HepG2 (cell line): ENCODE data around the gene HBA1. TPM values are rescaled to one million over a fixed set of nuclear protein-coding genes. Genes with fewer than 3 reads are reported as not detected.
"Not testable (repeated sequence)": the region's sequence is repeated elsewhere in the genome, so short reads cannot be mapped to it uniquely, and the experiment has no call there.

Experiments used
- ATAC-seq: fragments of 200-7000 bp; cut with Tn5 transposase; 3 replicates; pipeline ENCODE4 v1.9.1; 2020; ENCODE audit warnings: mild to moderate bottlenecking, moderate library complexity
- Bru-seq: library from RNA; stranded (reverse); fragments of 400-500 nt; gene quantifications from one replicate; lab custom pipeline; 2021; lab: Mats Ljungman, UMichigan
- BruChase-seq, 2 experiments: library from RNA; stranded (reverse); fragments of 400-500 nt; gene quantifications; one replicate each; lab custom pipeline; 2021; lab: Mats Ljungman, UMichigan
- BruUV-seq: library from RNA; stranded (reverse); fragments of 400-500 nt; replicated peaks from 2 replicates; lab custom pipeline; 2021; lab: Mats Ljungman, UMichigan
- CTCF ChIA-PET: fragments of 300-600 bp; formaldehyde crosslinking; extraction: SDS; loops from one replicate; lab custom pipeline; 2021; ENCODE audit warnings: low total read pairs, inconsistent platforms, low intra/inter-chr PET ratio; lab: Yijun Ruan, JAX
- POLR2A ChIA-PET: fragments of 350-600 bp; sonication (Branson Sonifier 250); formaldehyde crosslinking; loops from one replicate; lab custom pipeline; 2020; ENCODE audit warnings: antibody characterized with exemption, inconsistent platforms; lab: Yijun Ruan, JAX
- DNase-seq: peaks from one replicate; pipeline ENCODE4 v3.0.0-alpha.2; 2015; ENCODE audit warnings: low spot score
- FAIRE-seq: peaks from 3 replicates; lab custom pipeline; 2011; peaks lifted over from hg19 to GRCh38; lab: Jason Lieb, UNC
- H2AFZ ChIP-seq: one replicate; pipeline ENCODE4 v1.6.1; 2011; ENCODE audit warnings: low read length, inconsistent platforms
- H3K27ac ChIP-seq: fragments of 300-600 bp; 3 replicates; pipeline ENCODE4 v1.8.0; 2011; ENCODE audit warnings: mixed run types, mild to moderate bottlenecking, mixed read lengths, low read length, inconsistent platforms; ENCODE audit not compliant: insufficient read depth; ENCODE audit errors: extremely low read length
- H3K27me3 ChIP-seq, 2 experiments: fragments of 200-600 bp in 1 of 2; 2 replicates in 1 of 2; 3 replicates in 1 of 2; pipeline versions ENCODE4 v1.6.0 to v1.8.0; 2011; ENCODE audit warnings: low read length in 2 of 2, mild to moderate bottlenecking in 2 of 2, moderate library complexity in 2 of 2, inconsistent platforms in 1 of 2; ENCODE audit not compliant: insufficient read depth in 2 of 2, control insufficient read depth in 1 of 2
- H3K36me3 ChIP-seq, 2 experiments: fragments of 200-600 bp in 1 of 2; replicated peaks in 1 of 2; 2 replicates in 1 of 2; 3 replicates in 1 of 2; pipeline versions ENCODE4 v1.5.1 to v1.8.0; 2011; ENCODE audit warnings: low read length in 2 of 2, inconsistent platforms in 1 of 2; ENCODE audit not compliant: insufficient read depth in 2 of 2, control insufficient read depth in 1 of 2
- H3K4me1 ChIP-seq: 2 replicates; pipeline ENCODE4 v1.5.1; 2012; ENCODE audit warnings: low read length, inconsistent platforms; ENCODE audit not compliant: insufficient read depth
- H3K4me2 ChIP-seq: 2 replicates; pipeline ENCODE4 v1.6.0; 2011; ENCODE audit warnings: low read depth, low read length, inconsistent platforms
- H3K4me3 ChIP-seq, 3 experiments: fragments of 200-600 bp in 1 of 3; sonication (generic), shearing (Covaris generic) in 1 of 3; replicated peaks in 1 of 3; 2 replicates each; pipeline ENCODE4 v1.5.1; 2011 to 2016; ENCODE audit warnings: low read length in 3 of 3, inconsistent platforms in 2 of 3, low read depth in 2 of 3, mild to moderate bottlenecking in 2 of 3, control low read depth in 1 of 3, mixed read lengths in 1 of 3; ENCODE audit not compliant: insufficient read depth in 1 of 3
- H3K79me2 ChIP-seq: one replicate; pipeline ENCODE4 v1.6.1; 2011; ENCODE audit warnings: low read length, inconsistent platforms; ENCODE audit not compliant: insufficient read depth
- H3K9ac ChIP-seq: 2 replicates; pipeline ENCODE4 v1.6.0; 2011; ENCODE audit warnings: mild to moderate bottlenecking, low read depth, low read length, inconsistent platforms; ENCODE audit not compliant: insufficient read depth
- H3K9me3 ChIP-seq: 2 replicates; pipeline ENCODE4 v1.5.1; 2012; ENCODE audit warnings: mild to moderate bottlenecking, low read length
- H4K20me1 ChIP-seq: 2 replicates; pipeline ENCODE4 v1.6.0; 2011; ENCODE audit warnings: inconsistent platforms, mild to moderate bottlenecking, low read length, moderate library complexity; ENCODE audit not compliant: insufficient read depth
- KDM2A ChIP-seq: sonication (generic); formaldehyde crosslinking; IDR thresholded peaks from 2 replicates; pipeline ENCODE4 v1.4.0; 2020; ENCODE audit warnings: low read depth, missing genetic modification reagents, borderline replicate concordance
- WGBS: methylation state at CpG from one replicate; pipeline ENCODE4 v1.1.6; 2017; ENCODE audit warnings: low lambda C conversion rate; 5-methylcytosine and 5-hydroxymethylcytosine counted together
- in situ Hi-C: cut with HindIII; loops from 2 replicates; pipeline ENCODE4 v1.10.0; 2017; ENCODE audit warnings: low pct_unique_long_range_greater_than_20kb; ENCODE audit not compliant: extremely low pct_ligation_motif_present
- intact Hi-C: fragments of 100-400 bp; cut with micrococcal nuclease; formaldehyde crosslinking; loops from one replicate; pipeline ENCODE4 v1.10.0; 2022; ENCODE audit not compliant: unreplicated experiment
- long read RNA-seq, 2 experiments: library from RNA in 1 of 2; library from polyadenylated mRNA in 1 of 2; stranded (forward) in 1 of 2; unstranded in 1 of 2; transcript quantifications; one replicate each; pipeline ENCODE4 v2.0.0, GENCODE V29; 2019 to 2022
- polyA minus RNA-seq, 3 experiments: library from RNA; depleted of rRNA, polyadenylated mRNA; stranded (reverse); fragments of >200 nt; gene quantifications; 2 replicates each; pipeline ENCODE4 v1.2.3, GENCODE V29; 2011; ENCODE audit warnings: low replicate concordance in 1 of 3
- polyA plus RNA-seq, 8 experiments: library from polyadenylated mRNA; depleted of rRNA in 3 of 8; stranded (reverse) in 7 of 8; unstranded in 1 of 8; fragments of >200 nt; fragmentation: Illumina TruSeq in 4 of 8; extraction: Trizol in 4 of 8; gene quantifications; 2 replicates each; pipeline versions ENCODE4 v1.2.1 to v1.2.3, GENCODE V29; 2011 to 2016; ENCODE audit warnings: low read depth in 4 of 8, missing spikeins in 1 of 8, mixed read lengths in 1 of 8; ENCODE audit not compliant: insufficient read depth in 1 of 8
- total RNA-seq, 5 experiments: library from RNA; depleted of rRNA; stranded (reverse); fragments of >200 nt; fragmentation: Illumina TruSeq; extraction: Trizol; gene quantifications; 2 replicates each; pipeline ENCODE4 v1.2.3, GENCODE V29; 2016; ENCODE audit warnings: low read depth in 1 of 5
- TF ChIP-seq, protein P1 (sequence below): sonication (generic); formaldehyde crosslinking; IDR thresholded peaks from 2 replicates; pipeline ENCODE4 v1.4.0; 2020; ENCODE audit warnings: missing genetic modification reagents

The HBA1 gene
- 0.42 TPM in 1 of 2 replicates, not detected in the other for total RNA-seq (2016; rRNA removed; fragmentation: Illumina TruSeq; extraction: Trizol)
- 0.71 TPM in 1 of 2 replicates, not detected in the other for total RNA-seq (2016; cell fraction: cytosol; rRNA removed; fragmentation: Illumina TruSeq; extraction: Trizol; ENCODE audit: low read depth)
- total RNA-seq (2016; cell fraction: insoluble cytoplasmic fraction; rRNA removed; fragmentation: Illumina TruSeq; extraction: Trizol), result 1.00 TPM in 1 of 2 replicates, not detected in the other
- total RNA-seq (2016; cell fraction: membrane; rRNA removed; fragmentation: Illumina TruSeq; extraction: Trizol), result not detected in 2 replicates
- total RNA-seq (2016; cell fraction: nucleus; rRNA removed; fragmentation: Illumina TruSeq; extraction: Trizol), result not detected in 2 replicates
- polyA plus RNA-seq (2011; rRNA removed), result 0.27 and 0.59 TPM in 2 replicates
- polyA plus RNA-seq (2011; cell fraction: cytosol; rRNA removed), result 0.35 and 2.5 TPM in 2 replicates
- polyA plus RNA-seq (2011; cell fraction: nucleus; rRNA removed), result 0.82 and 0.88 TPM in 2 replicates
- polyA plus RNA-seq (2012), result 1.5 TPM in 1 of 2 replicates, not detected in the other
- polyA plus RNA-seq (2016; cell fraction: cytosol; fragmentation: Illumina TruSeq; extraction: Trizol; ENCODE audit: low read depth), result not detected in 2 replicates
- polyA plus RNA-seq (2016; cell fraction: insoluble cytoplasmic fraction; fragmentation: Illumina TruSeq; extraction: Trizol; ENCODE audit: low read depth), result 2.2 TPM in 1 of 2 replicates, not detected in the other
- 1.2 and 1.7 TPM in 2 replicates for polyA plus RNA-seq (2016; cell fraction: membrane; fragmentation: Illumina TruSeq; extraction: Trizol; ENCODE audit: low read depth)
- polyA plus RNA-seq (2016; cell fraction: nucleus; fragmentation: Illumina TruSeq; extraction: Trizol; ENCODE audit: insufficient read depth, low read depth), result not detected in 2 replicates
- polyA minus RNA-seq (2011; rRNA and poly(A)+ RNA removed; ENCODE audit: low replicate concordance), result 3.3 and 4.3 TPM in 2 replicates
- 1.3 TPM in 1 of 2 replicates, not detected in the other for polyA minus RNA-seq (2011; cell fraction: cytosol; rRNA and poly(A)+ RNA removed)
- polyA minus RNA-seq (2011; cell fraction: nucleus; rRNA and poly(A)+ RNA removed), result not detected in 2 replicates
- Bru-seq, nascent RNA, result not detected
- BruChase-seq, experiment 1, labeled RNA remaining after a 6-hour chase, result percentile 26 among the genes with signal in this experiment
- not detected for BruChase-seq, experiment 2, labeled RNA remaining after a 2-hour chase
- long read RNA-seq, experiment 1, result 0 reads
- long read RNA-seq, experiment 2, partial matches to known transcripts, result 0 of 3 reads
- long read RNA-seq, experiment 2, other reads (novel, unspliced or antisense), result 0 of 3 reads

DNA sequence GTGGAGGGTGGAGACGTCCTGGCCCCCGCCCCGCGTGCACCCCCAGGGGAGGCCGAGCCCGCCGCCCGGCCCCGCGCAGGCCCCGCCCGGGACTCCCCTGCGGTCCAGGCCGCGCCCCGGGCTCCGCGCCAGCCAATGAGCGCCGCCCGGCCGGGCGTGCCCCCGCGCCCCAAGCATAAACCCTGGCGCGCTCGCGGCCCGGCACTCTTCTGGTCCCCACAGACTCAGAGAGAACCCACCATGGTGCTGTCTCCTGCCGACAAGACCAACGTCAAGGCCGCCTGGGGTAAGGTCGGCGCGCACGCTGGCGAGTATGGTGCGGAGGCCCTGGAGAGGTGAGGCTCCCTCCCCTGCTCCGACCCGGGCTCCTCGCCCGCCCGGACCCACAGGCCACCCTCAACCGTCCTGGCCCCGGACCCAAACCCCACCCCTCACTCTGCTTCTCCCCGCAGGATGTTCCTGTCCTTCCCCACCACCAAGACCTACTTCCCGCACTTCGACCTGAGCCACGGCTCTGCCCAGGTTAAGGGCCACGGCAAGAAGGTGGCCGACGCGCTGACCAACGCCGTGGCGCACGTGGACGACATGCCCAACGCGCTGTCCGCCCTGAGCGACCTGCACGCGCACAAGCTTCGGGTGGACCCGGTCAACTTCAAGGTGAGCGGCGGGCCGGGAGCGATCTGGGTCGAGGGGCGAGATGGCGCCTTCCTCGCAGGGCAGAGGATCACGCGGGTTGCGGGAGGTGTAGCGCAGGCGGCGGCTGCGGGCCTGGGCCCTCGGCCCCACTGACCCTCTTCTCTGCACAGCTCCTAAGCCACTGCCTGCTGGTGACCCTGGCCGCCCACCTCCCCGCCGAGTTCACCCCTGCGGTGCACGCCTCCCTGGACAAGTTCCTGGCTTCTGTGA, at the start of gene HBA1:
TSS of gene HBA1 (plus strand) at position 204 of the 906 bp plus-strand sequence. CDS start at position 241, 37 bp downstream.
- H3K9ac ChIP-seq, H2AFZ ChIP-seq, DNase-seq, POLR2A ChIA-PET, in situ Hi-C loops, H4K20me1 ChIP-seq, ATAC-seq, intact Hi-C loops, H3K4me3 ChIP-seq, H3K36me3 ChIP-seq, H3K79me2 ChIP-seq, CTCF ChIA-PET, BruUV-seq, H3K27ac ChIP-seq, FAIRE-seq, H3K9me3 ChIP-seq: not testable (repeated sequence)
- peak; percentile 28; the same call in 1 of the 2 replicates for TF ChIP-seq KDM2A
- TF ChIP-seq, protein P1, sequence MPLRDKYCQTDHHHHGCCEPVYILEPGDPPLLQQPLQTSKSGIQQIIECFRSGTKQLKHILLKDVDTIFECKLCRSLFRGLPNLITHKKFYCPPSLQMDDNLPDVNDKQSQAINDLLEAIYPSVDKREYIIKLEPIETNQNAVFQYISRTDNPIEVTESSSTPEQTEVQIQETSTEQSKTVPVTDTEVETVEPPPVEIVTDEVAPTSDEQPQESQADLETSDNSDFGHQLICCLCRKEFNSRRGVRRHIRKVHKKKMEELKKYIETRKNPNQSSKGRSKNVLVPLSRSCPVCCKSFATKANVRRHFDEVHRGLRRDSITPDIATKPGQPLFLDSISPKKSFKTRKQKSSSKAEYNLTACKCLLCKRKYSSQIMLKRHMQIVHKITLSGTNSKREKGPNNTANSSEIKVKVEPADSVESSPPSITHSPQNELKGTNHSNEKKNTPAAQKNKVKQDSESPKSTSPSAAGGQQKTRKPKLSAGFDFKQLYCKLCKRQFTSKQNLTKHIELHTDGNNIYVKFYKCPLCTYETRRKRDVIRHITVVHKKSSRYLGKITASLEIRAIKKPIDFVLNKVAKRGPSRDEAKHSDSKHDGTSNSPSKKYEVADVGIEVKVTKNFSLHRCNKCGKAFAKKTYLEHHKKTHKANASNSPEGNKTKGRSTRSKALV, result 0 out of 2 replicates have a peak, but pooled peaks have one; percentile 32
- peaks cover 28% of the 10 kb centered on the region for H3K4me1 ChIP-seq
- H3K4me2 ChIP-seq, result peak within 1 kb of the TSS; percentile 6; the same call in 1 of the 2 replicates
- peaks cover 0 to 18% of the 10 kb centered on the region in 2 experiments; a peak in 4 of 5 replicates for H3K27me3 ChIP-seq
- WGBS, result 11% methylated on average over 12 of the region's 88 CpGs
